Fibroblast of lung (primary cell): ENCODE results near the gene ATXN1. TPM values are rescaled to one million over a fixed set of nuclear protein-coding genes. Genes with fewer than 3 reads are reported as not detected.
"Not testable (repeated sequence)": the region's sequence is repeated elsewhere in the genome, so short reads cannot be mapped to it uniquely, and the experiment has no call there.

Experiments used
- DNase-seq, 2 donors: peaks; one replicate each; pipeline versions ENCODE4 v3.0.0 to v3.0.0-alpha.2; 2010; ENCODE audit warnings: low read depth in 2 of 2
- H2AFZ ChIP-seq: 2 replicates; pipeline ENCODE4 v1.5.1; 2012; ENCODE audit warnings: low read length, control low read depth, inconsistent platforms
- H3K27ac ChIP-seq: 2 replicates; pipeline ENCODE4 v1.5.1; 2011; ENCODE audit warnings: low read length, control low read depth; ENCODE audit not compliant: insufficient read depth
- H3K27me3 ChIP-seq: 2 replicates; pipeline ENCODE4 v1.5.1; 2011; ENCODE audit warnings: mild to moderate bottlenecking, low read length; ENCODE audit not compliant: control insufficient read depth, insufficient read depth
- H3K36me3 ChIP-seq: 2 replicates; pipeline ENCODE4 v1.5.1; 2011; ENCODE audit warnings: low read length; ENCODE audit not compliant: control insufficient read depth, insufficient read depth
- H3K4me1 ChIP-seq: 2 replicates; pipeline ENCODE4 v1.5.1; 2011; ENCODE audit warnings: low read length; ENCODE audit not compliant: control insufficient read depth, insufficient read depth; ENCODE audit errors: extremely low read depth
- H3K4me2 ChIP-seq: 2 replicates; pipeline ENCODE4 v1.5.1; 2011; ENCODE audit warnings: low read length, control low read depth; ENCODE audit not compliant: insufficient read depth; ENCODE audit errors: extremely low read depth
- H3K4me3 ChIP-seq, 4 experiments: fragments of 200-600 bp in 1 of 4; sonication (generic) in 1 of 4; replicated peaks in 1 of 4; 2 replicates each; pipeline ENCODE4 v1.5.1; 2011 to 2016; ENCODE audit warnings: low read length in 4 of 4, low read depth in 3 of 4, mild to moderate bottlenecking in 3 of 4, control low read depth in 2 of 4, inconsistent platforms in 1 of 4, mixed read lengths in 1 of 4; ENCODE audit not compliant: insufficient read depth in 1 of 4; ENCODE audit errors: control extremely low read depth in 1 of 4
- H3K79me2 ChIP-seq: 2 replicates; pipeline ENCODE4 v1.5.1; 2012; ENCODE audit warnings: mild to moderate bottlenecking, low read length, inconsistent platforms; ENCODE audit not compliant: control insufficient read depth, insufficient read depth
- H3K9ac ChIP-seq: 2 replicates; pipeline ENCODE4 v1.5.1; 2011; ENCODE audit warnings: mild to moderate bottlenecking, low read length, control low read depth; ENCODE audit not compliant: insufficient read depth
- H3K9me3 ChIP-seq: 2 replicates; pipeline ENCODE4 v1.5.1; 2012; ENCODE audit warnings: low read depth, low read length; ENCODE audit not compliant: control insufficient read depth, insufficient read depth
- H4K20me1 ChIP-seq: 2 replicates; pipeline ENCODE4 v1.5.1; 2011; ENCODE audit warnings: low read length; ENCODE audit not compliant: control insufficient read depth, insufficient read depth; ENCODE audit errors: extremely low read depth
- EZH2 ChIP-seq: IDR thresholded peaks from 2 replicates; pipeline ENCODE4 v1.5.1; 2012; ENCODE audit warnings: low read length, control low read depth, mild to moderate bottlenecking; ENCODE audit errors: missing control alignments
- polyA plus RNA-seq, 2 donors: library from polyadenylated mRNA; depleted of rRNA in 1 of 2; stranded (reverse) in 1 of 2; unstranded in 1 of 2; fragments of >200 nt; gene quantifications; 2 replicates each; pipeline ENCODE4 v1.2.1, GENCODE V29; 2011 to 2012; ENCODE audit warnings: missing spikeins in 1 of 2
- total RNA-seq: library from RNA; depleted of rRNA; stranded (reverse); fragments of >200 nt; gene quantifications from 2 replicates; pipeline ENCODE4 v1.2.1, GENCODE V29; 2014
- TF ChIP-seq, protein P1 (sequence below), 2 donors: IDR thresholded peaks in 1 of 2; conservative IDR thresholded peaks in 1 of 2; 1 replicate in 1 of 2; 2 replicates in 1 of 2; pipeline ENCODE4 v1.5.1; 2011 to 2012; ENCODE audit warnings: low read length in 2 of 2, control low read depth in 1 of 2, inconsistent platforms in 1 of 2, low read depth in 1 of 2, mild to moderate bottlenecking in 1 of 2

Gene ATXN1
- total and polyA plus RNA-seq, 2 donors (not counting 1 experiment from before 2014, with no cell fraction given) = 15.8 to 40.5 TPM

DNA sequence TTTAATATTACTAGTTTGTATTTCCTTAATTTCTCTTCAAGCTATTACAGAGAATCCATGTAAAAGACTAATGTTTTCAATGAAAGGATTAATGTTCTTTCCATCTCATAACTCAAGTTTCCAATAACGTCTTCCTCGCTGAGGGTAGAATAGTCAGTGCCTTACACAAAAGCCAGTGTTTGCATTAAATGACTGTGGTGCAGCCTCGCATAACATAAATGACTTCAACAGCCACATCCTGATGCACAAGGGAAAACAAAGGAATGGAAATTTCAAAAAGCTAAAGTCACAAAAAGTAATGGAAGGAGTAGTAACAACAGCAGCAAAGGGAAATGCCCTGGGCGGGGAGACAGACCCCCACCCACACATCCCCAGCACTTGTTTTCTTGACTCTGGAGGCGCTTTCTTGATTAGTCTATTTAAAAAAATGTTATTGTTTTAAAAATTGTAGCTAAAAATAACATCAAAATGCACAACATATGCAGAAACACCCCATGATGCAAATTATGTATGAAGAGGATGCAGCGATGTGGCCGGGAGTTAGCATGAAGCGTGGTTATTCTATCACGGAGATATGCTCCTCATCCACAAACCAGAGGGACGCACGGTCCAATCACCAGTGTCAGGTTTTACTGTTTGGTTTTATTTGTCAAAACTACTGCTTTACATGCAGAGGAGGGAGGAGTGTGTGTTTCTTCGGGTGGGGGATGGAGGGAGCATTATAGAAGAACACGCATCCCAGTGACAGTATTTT lies 294.3 kb downstream of the ATXN1 start:
- TF ChIP-seq, protein P1, sequence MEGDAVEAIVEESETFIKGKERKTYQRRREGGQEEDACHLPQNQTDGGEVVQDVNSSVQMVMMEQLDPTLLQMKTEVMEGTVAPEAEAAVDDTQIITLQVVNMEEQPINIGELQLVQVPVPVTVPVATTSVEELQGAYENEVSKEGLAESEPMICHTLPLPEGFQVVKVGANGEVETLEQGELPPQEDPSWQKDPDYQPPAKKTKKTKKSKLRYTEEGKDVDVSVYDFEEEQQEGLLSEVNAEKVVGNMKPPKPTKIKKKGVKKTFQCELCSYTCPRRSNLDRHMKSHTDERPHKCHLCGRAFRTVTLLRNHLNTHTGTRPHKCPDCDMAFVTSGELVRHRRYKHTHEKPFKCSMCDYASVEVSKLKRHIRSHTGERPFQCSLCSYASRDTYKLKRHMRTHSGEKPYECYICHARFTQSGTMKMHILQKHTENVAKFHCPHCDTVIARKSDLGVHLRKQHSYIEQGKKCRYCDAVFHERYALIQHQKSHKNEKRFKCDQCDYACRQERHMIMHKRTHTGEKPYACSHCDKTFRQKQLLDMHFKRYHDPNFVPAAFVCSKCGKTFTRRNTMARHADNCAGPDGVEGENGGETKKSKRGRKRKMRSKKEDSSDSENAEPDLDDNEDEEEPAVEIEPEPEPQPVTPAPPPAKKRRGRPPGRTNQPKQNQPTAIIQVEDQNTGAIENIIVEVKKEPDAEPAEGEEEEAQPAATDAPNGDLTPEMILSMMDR (conservative IDR thresholded peaks at IDR 0.05 in 1 of 2, IDR thresholded peaks at IDR 0.05 in 1 of 2; ENCODE audit: low read depth in 1 of 2, low read length in 2 of 2) = no peak
- no peak for TF ChIP-seq EZH2
- no peak for DNase-seq
- no peaks in the 10 kb centered on the region for H4K20me1 ChIP-seq

DNA sequence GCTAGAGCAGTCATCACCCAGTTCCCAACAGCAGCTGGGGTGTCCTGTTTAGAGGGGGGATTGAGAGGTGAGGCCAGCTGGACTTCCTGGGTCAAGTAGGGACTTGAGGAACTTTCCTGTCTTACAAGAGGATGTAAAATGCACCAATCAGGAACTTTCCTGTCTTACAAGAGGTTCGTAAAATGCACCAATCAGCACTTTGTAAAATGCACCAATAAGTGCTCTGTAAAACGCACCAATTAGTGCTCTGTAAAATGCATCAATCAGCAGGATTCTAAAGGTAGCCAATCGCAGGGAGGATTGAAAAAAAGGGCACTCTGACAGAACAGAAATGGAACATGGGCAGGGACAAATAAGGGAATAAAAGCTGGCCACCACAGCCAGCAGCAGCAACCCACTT lies 297.2 kb downstream of the ATXN1 start:
- H3K27ac ChIP-seq = no peak overlapping the region
- H3K36me3 ChIP-seq = no peaks in the 10 kb centered on the region
- H3K4me1 ChIP-seq = no peaks in the 10 kb centered on the region
- H3K9me3 ChIP-seq = no peaks in the 10 kb centered on the region
- no peaks in the 10 kb centered on the region for H3K79me2 ChIP-seq
- no peak overlapping the region for H3K4me2 ChIP-seq
- no peak for TF ChIP-seq EZH2
- TF ChIP-seq, protein P1 (conservative IDR thresholded peaks at IDR 0.05 in 1 of 2, IDR thresholded peaks at IDR 0.05 in 1 of 2; ENCODE audit: low read depth in 1 of 2, low read length in 2 of 2) = no peak
- no peak overlapping the region for H3K4me3 ChIP-seq
- no peaks in the 10 kb centered on the region for H4K20me1 ChIP-seq
- no peak overlapping the region for H3K9ac ChIP-seq
- no peaks in the 10 kb centered on the region for H3K27me3 ChIP-seq
- no peak overlapping the region for H2AFZ ChIP-seq
- DNase-seq = no peak

More for the DNA sequence above, 294.3 kb downstream of the ATXN1 start:
- no peak overlapping the region for H3K9ac ChIP-seq
- no peaks in the 10 kb centered on the region for H3K9me3 ChIP-seq
- no peaks in the 10 kb centered on the region for H3K36me3 ChIP-seq
- H2AFZ ChIP-seq = no peak overlapping the region
- H3K4me3 ChIP-seq = no peak overlapping the region
- no peak overlapping the region for H3K4me2 ChIP-seq
- H3K27me3 ChIP-seq = no peaks in the 10 kb centered on the region
- no peaks in the 10 kb centered on the region for H3K79me2 ChIP-seq
- no peaks in the 10 kb centered on the region for H3K4me1 ChIP-seq
- H3K27ac ChIP-seq = no peak overlapping the region

DNA sequence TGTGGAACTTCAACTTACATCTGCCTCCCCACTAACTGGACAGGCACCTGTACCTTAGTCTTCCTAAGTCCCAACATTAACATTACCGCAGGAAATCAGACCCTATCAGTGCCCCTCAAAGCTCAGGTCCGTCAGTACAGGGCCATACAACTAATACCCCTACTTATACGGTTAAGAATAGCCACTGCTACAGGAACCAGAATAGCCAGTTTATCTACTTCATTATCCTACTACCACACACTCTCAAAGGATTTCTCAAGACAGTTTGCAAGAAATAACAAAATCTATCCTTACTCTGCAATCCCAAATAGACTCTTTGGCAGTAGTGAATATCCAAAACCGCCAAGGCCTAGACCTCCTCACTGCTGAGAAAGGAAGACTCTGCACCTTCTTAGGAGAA lies 298.0 kb downstream of the ATXN1 start:
- not testable (repeated sequence) for H3K9ac ChIP-seq, H3K79me2 ChIP-seq, H3K4me3 ChIP-seq, H3K27me3 ChIP-seq, DNase-seq, H4K20me1 ChIP-seq, H3K4me2 ChIP-seq, H3K9me3 ChIP-seq, H3K27ac ChIP-seq, H3K36me3 ChIP-seq, H3K4me1 ChIP-seq, H2AFZ ChIP-seq
